ENCODE results near the gene TUBA4A. TPM values are rescaled to one million over a fixed set of nuclear protein-coding genes. Genes with fewer than 3 reads are reported as not detected.

TUBA4A gene
- total and polyA plus RNA-seq, 4 donors: 15.6 to 82.1 (median 43.0) TPM

GRCh38 chr2:219218217-219218731 lies 35.4 kb downstream of the TUBA4A start:
- no peaks in the 10 kb centered on the region for H3K9me3 ChIP-seq (ENCODE audit: control insufficient read depth in 4 of 4, insufficient read depth in 3 of 4, low read length in 3 of 4)
- WGBS, 2 donors: 0 to 1% methylated on average over 37 of the region's 37 CpGs
- TF ChIP-seq, protein P1, sequence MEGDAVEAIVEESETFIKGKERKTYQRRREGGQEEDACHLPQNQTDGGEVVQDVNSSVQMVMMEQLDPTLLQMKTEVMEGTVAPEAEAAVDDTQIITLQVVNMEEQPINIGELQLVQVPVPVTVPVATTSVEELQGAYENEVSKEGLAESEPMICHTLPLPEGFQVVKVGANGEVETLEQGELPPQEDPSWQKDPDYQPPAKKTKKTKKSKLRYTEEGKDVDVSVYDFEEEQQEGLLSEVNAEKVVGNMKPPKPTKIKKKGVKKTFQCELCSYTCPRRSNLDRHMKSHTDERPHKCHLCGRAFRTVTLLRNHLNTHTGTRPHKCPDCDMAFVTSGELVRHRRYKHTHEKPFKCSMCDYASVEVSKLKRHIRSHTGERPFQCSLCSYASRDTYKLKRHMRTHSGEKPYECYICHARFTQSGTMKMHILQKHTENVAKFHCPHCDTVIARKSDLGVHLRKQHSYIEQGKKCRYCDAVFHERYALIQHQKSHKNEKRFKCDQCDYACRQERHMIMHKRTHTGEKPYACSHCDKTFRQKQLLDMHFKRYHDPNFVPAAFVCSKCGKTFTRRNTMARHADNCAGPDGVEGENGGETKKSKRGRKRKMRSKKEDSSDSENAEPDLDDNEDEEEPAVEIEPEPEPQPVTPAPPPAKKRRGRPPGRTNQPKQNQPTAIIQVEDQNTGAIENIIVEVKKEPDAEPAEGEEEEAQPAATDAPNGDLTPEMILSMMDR (IDR thresholded peaks at IDR 0.05; ENCODE audit: control extremely low read depth, extremely low read depth): no peak
- H3K9ac ChIP-seq (ENCODE audit: insufficient read depth in 1 of 2, low read length in 2 of 2): peak overlapping the region; percentile 17 to 40
- peaks cover 0 to 26% (median 11%) of the 10 kb centered on the region in 5 donors for H3K4me1 ChIP-seq (ENCODE audit: control insufficient read depth in 5 of 5, insufficient read depth in 5 of 5, low read length in 5 of 5)
- peak overlapping the region; percentile 83 to 87 for H3K27ac ChIP-seq (ENCODE audit: low read depth in 1 of 2, low read length in 1 of 2)
- DNase-seq (peak; percentile 69 to 83 (median 80)), ATAC-seq (ENCODE audit: insufficient read depth, low FRiP score) (peak; percentile 27)
- peaks cover 8 to 50% (median 47%) of the 10 kb centered on the region in 4 donors for H3K36me3 ChIP-seq (ENCODE audit: control insufficient read depth in 4 of 4, insufficient read depth in 4 of 4, low read length in 4 of 4)
- peak overlapping the region; percentile 44 for H3K4me3 ChIP-seq
- no peaks in the 10 kb centered on the region for H3K27me3 ChIP-seq (ENCODE audit: control insufficient read depth in 3 of 3, insufficient read depth in 3 of 3, low read length in 2 of 3)

- TF ChIP-seq, protein P1 (IDR thresholded peaks at IDR 0.05; ENCODE audit: control extremely low read depth, extremely low read depth): no peak
- Histone ChIP-seq H3K27ac (ENCODE audit: low read depth in 1 of 2, low read length in 1 of 2) (no peak overlapping the region), H3K4me1 (ENCODE audit: control insufficient read depth in 5 of 5, insufficient read depth in 5 of 5, low read length in 5 of 5) (peaks cover 0 to 26% (median 11%) of the 10 kb centered on the region in 5 donors), H3K27me3 (ENCODE audit: control insufficient read depth in 3 of 3, insufficient read depth in 3 of 3, low read length in 2 of 3) (no peaks in the 10 kb centered on the region), H3K9ac (ENCODE audit: insufficient read depth in 1 of 2, low read length in 2 of 2) (no peak overlapping the region), H3K36me3 (ENCODE audit: control insufficient read depth in 4 of 4, insufficient read depth in 4 of 4, low read length in 4 of 4) (peaks cover under 1 to 43% (median 41%) of the 10 kb centered on the region in 4 donors), H3K9me3 (ENCODE audit: control insufficient read depth in 4 of 4, insufficient read depth in 3 of 4, low read length in 3 of 4) (no peaks in the 10 kb centered on the region), H3K4me3 (no peak overlapping the region)
- 92% methylated on average over 6 of the region's 6 CpGs for WGBS, 2 donors
- ATAC-seq (ENCODE audit: insufficient read depth, low FRiP score) (no peak), DNase-seq (no peak)
Observed at GRCh38 chr2:219216535-219216915, 37.2 kb downstream of the TUBA4A start.

DNA sequence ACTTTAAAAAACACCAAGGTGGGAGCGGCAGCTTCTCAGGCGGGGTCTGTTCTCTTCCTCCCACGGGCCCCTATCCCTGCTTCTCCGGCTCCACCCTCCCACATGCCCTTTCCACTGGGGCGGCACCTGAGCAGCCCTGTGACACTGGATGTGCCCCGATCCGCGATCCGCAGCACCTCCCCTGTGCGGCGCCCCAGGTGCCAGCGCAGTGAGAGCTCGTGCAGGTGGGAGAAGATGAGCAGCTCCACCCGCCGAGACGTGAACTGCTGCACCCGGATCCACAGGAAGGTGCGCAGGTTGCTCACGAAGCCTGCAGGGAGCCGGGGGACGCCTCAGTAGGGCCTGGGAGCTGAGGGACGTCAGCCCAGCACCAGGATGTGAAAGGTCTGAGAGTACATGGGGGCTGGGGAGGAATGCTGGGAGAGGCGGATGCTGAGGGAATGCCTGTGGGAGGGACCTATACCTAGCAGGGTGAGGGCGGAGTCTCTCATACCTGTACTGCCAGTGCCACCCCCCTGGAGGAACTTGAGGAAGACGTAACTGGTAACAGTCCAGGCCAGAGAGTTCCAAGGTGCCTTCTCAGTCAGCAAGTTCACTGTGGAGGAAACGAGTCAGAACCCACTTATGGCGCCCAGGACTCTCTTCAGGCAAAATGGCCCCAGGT lies 37.7 kb downstream of the TUBA4A start:
- no peaks in the 10 kb centered on the region for H3K9me3 ChIP-seq (ENCODE audit: control insufficient read depth in 4 of 4, insufficient read depth in 3 of 4, low read length in 3 of 4)
- H3K36me3 ChIP-seq (ENCODE audit: control insufficient read depth in 4 of 4, insufficient read depth in 4 of 4, low read length in 4 of 4): peaks cover 0 to 42% (median 36%) of the 10 kb centered on the region in 4 donors
- H3K9ac ChIP-seq (ENCODE audit: insufficient read depth in 1 of 2, low read length in 2 of 2): no peak overlapping the region
- ATAC-seq (ENCODE audit: insufficient read depth, low FRiP score): no peak
- WGBS, 2 donors: 92 to 94% methylated on average over 27 of the region's 27 CpGs
- peaks cover 0 to 26% (median 11%) of the 10 kb centered on the region in 5 donors for H3K4me1 ChIP-seq (ENCODE audit: control insufficient read depth in 5 of 5, insufficient read depth in 5 of 5, low read length in 5 of 5)
- no peak for DNase-seq
- H3K27me3 ChIP-seq (ENCODE audit: control insufficient read depth in 3 of 3, insufficient read depth in 3 of 3, low read length in 2 of 3): no peaks in the 10 kb centered on the region
- no peak overlapping the region for H3K4me3 ChIP-seq
- TF ChIP-seq, protein P1 (IDR thresholded peaks at IDR 0.05; ENCODE audit: control extremely low read depth, extremely low read depth): no peak
- no peak overlapping the region for H3K27ac ChIP-seq (ENCODE audit: low read depth in 1 of 2, low read length in 1 of 2)

Measured in lung (tissue), 12 donors.